ENCODE results near the gene AKR1B15.

- TF ChIP-seq, protein P1, sequence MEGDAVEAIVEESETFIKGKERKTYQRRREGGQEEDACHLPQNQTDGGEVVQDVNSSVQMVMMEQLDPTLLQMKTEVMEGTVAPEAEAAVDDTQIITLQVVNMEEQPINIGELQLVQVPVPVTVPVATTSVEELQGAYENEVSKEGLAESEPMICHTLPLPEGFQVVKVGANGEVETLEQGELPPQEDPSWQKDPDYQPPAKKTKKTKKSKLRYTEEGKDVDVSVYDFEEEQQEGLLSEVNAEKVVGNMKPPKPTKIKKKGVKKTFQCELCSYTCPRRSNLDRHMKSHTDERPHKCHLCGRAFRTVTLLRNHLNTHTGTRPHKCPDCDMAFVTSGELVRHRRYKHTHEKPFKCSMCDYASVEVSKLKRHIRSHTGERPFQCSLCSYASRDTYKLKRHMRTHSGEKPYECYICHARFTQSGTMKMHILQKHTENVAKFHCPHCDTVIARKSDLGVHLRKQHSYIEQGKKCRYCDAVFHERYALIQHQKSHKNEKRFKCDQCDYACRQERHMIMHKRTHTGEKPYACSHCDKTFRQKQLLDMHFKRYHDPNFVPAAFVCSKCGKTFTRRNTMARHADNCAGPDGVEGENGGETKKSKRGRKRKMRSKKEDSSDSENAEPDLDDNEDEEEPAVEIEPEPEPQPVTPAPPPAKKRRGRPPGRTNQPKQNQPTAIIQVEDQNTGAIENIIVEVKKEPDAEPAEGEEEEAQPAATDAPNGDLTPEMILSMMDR (conservative IDR thresholded peaks at IDR 0.05 in 1 of 2, IDR thresholded peaks at IDR 0.05 in 1 of 2; ENCODE audit: extremely low read depth in 1 of 2, insufficient read depth in 1 of 2, low read depth in 1 of 2, low read length in 2 of 2) = no peak
- TF ChIP-seq EZH2 (IDR thresholded peaks at IDR 0.05; ENCODE audit: borderline replicate concordance, low read length) = no peak
Observed at GRCh38 chr7:134522601-134523000, 26.3 kb upstream of the AKR1B15 start.

Data from mammary epithelial cell (primary cell).